Ishikawa (cell line): ENCODE measurements around the gene CFAP20DC.

ENCODE experiments used
- TCF12 ChIP-seq: IDR thresholded peaks from 2 replicates; pipeline ENCODE4 v1.6.1; 2012; ENCODE audit warnings: low read depth
- TF ChIP-seq, protein P1 (sequence below): IDR thresholded peaks from 2 replicates; pipeline ENCODE4 v1.6.1; 2012

DNA sequence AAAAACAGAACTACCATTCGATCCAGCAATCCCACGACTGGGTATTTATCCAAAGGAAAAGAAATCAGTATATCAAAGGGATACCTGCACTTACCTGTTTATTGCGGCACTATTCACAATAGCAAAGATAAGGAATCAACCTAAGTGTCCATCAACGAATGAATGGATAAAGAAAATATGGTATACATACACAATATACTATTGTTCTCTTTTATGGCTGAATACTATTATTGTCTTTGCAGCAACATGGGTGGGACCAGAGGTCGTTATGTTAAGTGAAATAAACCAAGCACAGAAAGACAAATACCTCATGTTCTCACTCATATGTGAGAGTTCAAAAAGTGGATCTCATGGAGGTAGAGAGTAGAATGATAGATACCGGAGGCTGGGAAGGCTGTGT lies 264.9 kb downstream of the CFAP20DC start:
- no peak for TF ChIP-seq TCF12
- TF ChIP-seq, protein P1, sequence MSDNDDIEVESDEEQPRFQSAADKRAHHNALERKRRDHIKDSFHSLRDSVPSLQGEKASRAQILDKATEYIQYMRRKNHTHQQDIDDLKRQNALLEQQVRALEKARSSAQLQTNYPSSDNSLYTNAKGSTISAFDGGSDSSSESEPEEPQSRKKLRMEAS: no peak
